Cerebellar nuclear complex (tissue), 1 donor: ENCODE results near the gene PBX3.

Experiments
- DNase-seq, 2 experiments: peaks; one replicate each; lab custom pipeline; 2025; lab: John Stamatoyannopoulos, UW

The PBX3 gene

DNA sequence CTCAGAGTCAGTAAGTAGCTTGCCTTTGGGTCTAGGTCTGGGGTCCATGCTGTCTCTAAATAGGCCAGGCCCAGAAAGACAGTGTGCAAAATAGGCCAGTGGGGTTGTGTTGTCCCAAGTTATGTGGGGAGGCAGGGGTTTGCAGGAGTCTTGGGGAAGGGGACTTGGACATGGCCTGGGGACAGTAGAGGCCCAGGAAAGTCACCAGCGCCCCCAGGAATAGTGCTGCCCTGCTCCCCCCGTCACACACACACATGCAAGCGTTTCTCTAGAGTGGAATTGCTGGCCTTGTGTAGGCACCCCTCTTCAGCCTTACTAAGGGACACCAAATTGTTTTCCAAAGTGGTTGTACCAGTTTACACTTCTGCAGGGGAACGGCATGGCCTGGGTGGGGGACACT lies 227.5 kb downstream of the PBX3 start:
- DNase-seq, result no peak

DNA sequence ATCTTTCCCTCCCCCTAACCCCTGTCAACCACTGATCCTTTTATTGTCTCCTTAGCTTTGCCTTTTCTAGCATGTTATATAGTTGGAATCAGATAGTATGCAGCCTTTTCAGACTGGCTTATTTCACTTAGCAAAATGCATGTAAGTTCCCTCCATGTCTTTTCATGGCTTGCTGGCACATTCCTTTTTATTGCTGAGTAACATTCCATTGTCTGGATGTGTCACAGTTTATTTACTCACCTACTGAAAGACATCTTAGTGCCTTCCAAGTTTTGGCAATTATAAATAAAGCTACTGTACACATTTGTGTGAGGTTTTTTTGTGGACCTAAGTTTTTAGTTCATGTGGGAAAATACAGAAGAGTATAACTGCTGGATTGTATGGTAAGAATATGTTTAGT lies 230.1 kb downstream of the PBX3 start:
- no peak for DNase-seq

- no peak for DNase-seq
Measured at GRCh38 chr9:125979383-125979782, 232.2 kb downstream of the PBX3 start.

GRCh38 chr9:125982798-125983406 lies 235.7 kb downstream of the PBX3 start:
- DNase-seq, result no peak

DNA sequence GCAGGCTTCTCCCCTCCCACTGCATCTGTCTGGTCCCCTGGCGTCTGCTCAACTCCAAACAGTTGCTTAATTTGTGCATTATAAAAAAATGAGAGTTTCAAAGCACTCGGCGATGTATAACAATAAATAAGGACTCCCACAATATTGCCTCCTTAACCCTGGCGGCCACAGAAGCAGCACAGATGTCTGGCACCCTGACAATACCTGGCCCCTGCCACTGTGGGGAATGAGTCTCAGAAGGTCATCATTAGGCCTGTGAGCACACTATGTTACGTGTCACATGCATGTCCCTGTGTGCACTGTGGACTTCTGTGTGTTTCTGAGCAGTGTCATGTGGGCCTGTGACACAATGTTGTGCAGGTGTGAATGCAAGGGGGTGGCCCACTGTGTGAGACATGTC lies 236.5 kb downstream of the PBX3 start:
- DNase-seq, result no peak

DNA sequence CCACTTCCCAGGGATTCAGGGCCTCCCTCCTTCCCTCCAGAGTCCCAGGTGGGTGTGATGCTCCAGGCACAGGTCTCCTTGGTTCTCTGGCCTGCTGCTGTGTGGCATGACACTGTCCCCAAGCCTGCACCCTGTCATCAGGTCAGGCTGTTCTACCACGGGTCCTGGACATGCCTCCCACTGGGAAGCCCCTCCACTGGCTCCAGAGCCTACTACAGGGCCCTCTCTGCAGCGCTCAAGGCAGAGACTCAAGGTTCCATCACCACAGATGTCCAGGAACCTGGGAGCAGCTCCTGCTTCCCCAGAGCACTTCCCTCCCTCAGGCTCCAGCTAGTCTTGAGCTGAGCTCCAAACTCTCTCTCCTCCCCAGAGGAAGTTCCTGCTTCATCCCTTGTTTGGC lies 237.3 kb downstream of the PBX3 start:
- DNase-seq, result no peak

DNA sequence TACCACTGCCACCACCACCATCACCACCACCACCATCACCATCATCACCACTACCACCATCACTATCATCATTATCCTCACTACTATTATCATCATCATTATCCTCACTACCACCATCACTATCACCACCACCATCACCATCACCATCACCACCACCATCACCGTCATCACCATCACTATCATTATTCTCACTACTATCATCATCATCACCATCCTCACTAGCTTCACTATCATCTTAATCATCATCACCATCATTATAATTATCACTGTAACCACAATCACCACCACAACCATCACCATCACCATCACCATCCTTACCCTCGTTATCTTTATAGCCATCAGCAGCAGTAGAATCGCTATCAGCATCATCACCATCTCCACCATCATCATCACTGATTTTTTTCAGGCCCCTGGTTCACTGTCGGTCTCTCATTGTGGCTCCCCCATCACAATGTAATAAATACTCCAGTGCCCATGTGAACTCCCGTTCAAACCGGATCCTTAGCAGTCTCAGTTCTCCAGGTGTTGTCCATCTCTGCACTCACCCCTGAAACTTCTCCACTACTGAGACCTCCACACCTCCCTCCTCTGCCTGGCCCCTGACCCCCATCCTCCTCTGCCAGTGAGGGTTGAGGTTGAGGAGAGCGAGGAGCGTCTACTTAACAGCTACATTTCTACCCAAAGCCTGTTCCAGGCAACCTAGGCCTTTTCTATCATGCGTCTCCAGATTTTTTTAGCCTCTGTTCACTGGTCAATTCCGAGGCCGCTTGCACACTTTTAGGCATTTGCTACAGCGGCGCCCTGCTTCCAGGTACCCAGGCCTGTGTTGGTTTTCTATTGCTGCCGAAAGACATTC lies 238.2 kb downstream of the PBX3 start:
- DNase-seq, result no peak

- DNase-seq, result no peak
Measured at GRCh38 chr9:125985998-125986655, 239.0 kb downstream of the PBX3 start.

- no peak for DNase-seq
Measured at GRCh38 chr9:125986966-125987365, 239.8 kb downstream of the PBX3 start.

DNA sequence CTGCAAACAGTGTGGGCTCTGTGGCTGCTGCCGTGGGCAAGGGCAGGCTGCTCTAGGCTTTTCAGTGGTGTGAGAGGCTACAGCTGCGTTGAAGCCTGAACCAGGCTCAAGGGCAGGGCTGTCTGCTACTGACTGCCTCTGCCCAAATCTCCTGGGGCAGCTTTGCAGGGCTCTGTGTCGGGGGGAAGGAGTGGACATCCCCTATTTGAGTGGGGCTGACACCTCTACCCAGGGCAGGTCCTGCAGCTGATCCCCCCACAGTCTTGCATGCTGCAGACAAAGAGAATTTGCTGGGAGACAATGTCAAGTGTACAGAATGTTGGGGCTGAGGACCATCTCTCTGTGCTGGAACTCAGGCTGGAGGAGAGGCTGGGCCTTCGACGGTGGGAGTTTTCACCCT lies 240.2 kb downstream of the PBX3 start:
- DNase-seq, result no peak

DNA sequence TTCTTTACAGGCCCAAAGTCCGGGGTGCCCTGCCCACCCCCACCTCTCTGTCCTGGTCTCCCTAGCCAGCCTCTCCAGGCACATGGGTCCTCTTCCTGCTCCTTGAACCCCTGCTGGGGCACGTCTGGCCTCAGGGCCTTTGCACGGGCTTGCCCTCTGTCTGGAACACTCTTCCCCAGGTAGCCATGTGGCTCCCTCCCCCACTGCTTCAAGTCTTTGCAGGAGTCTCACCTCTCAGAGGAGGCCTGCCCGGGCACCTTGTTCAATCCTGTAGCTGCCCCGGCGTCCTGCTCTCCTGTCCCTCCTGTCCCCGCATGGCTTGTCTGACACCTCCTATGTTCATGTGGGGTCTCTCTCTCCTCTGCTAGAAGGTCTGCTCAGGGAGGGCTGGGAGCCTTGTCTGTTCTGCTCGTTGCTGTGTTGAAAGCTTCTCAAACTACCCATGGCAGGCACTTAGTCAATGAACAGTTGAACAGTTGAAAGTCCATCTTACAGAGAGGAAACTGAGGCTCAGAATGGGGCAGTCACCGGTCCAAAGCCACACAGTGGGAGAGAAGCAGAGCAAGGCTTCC lies 241.4 kb downstream of the PBX3 start:
- no peak for DNase-seq

GRCh38 chr9:125989090-125989501 lies 241.9 kb downstream of the PBX3 start:
- no peak for DNase-seq

- DNase-seq, result no peak
Measured at GRCh38 chr9:125989524-125990180, 242.5 kb downstream of the PBX3 start.

DNA sequence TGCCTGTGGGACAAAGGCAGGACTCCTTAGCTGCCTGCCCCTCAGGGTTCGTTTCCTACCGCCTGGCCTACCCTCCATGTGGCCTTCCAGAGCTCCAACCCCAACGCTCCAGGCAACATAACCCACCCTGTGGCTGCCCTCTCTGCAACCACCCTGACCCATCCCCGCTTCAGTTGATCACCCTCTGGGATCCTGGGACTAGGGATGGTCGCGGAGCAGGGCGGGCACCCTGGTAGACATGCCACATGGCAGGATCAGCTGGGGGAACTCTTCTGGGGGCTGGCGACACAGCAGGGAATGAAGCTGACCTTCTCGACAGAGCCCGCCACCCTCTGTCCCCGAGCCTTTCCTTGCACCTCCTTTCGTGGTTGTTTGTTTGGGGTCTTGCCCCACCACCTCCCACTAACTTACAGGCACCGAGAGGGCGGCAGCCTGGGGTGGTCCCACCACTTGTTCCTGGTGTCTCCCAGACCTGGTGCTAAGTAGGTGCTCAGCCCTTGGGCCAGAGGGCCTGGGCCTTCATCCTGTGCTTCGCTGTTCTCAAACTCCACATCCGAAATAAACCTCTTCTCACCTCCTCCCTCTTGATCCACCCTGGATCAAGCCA lies 243.1 kb downstream of the PBX3 start:
- no peak for DNase-seq

GRCh38 chr9:125990793-125991220 lies 243.6 kb downstream of the PBX3 start:
- no peak for DNase-seq

DNA sequence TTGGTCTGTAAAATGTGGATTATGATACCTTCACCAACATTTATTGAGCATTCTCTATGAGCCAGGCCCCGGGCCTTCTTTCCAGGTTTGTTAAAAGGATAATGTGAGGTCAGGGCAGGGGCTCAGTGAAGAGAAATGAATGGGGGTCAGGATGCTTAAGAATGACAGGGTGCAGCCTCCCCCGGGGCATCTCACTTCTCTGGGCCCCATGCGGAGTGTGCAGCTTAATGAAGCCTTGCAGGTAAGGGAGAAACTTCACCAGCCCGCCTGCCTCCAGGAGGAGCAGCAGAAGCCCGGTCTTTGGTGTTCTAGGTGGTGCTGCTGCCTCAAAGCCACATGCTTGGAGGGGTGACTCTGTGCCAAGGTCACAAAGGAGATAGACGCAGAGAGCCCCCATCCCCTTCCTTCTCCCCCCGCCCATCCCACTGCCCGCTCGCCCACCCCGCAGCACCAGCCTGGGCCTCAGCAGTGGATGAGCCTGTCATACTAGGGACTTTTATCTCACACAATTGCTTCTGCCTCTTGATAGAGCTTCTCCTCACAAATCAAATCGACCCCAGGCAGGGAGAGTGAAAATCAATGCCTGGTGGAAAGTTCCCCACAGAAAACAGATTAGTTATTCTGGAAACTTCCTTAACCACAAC lies 244.8 kb downstream of the PBX3 start:
- DNase-seq, result no peak

DNA sequence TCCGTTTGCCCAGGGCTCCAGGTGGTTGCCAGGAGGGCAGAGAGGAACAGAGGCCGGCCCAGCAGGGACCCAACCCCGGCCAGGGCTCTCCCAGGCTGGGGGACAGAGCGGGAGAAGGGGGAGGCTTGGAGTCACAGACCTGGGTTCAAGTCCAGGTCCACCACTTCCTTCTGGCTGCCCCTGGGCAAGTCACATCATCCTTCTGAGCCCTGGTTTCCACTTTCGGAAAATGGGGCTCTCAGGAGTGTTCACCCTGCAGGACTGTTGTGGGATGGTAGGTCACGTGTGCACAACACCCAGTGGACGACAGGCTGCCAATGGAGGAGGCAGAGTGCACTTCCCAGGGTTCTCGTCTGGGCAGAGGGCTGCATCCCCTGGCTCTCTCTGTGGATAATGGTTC lies 245.4 kb downstream of the PBX3 start:
- no peak for DNase-seq

DNA sequence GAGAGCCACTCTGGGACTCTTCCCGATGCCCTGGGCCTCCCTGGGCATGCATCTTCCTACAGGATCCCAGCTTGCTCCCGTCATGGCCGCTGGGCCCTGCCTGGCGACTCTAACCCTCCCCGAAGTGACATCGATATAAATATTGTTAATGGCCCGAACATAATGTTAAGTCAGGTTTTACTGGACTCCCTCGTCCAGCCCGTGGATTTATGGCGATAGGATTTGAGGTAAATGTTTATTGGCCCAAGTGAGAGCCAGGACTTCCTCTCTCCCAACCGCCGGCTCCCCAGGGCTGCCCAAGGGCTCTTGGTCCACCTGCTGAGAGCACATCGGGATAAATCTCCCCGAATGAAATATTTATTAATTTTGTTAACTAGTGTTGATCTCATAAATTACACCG lies 246.3 kb downstream of the PBX3 start:
- no peak for DNase-seq

- no peak for DNase-seq
Measured at GRCh38 chr9:125994066-125994943, 247.1 kb downstream of the PBX3 start.

- no peak for DNase-seq
Measured at GRCh38 chr9:125995006-125995405, 247.8 kb downstream of the PBX3 start.
